Measurements from ENCODE around the gene ARHGEF38. TPM values are rescaled to one million over a fixed set of nuclear protein-coding genes. Genes with fewer than 3 reads are reported as not detected.

ARHGEF38 gene
- total RNA-seq, 1 donor from 2014 or later = not detected

DNA sequence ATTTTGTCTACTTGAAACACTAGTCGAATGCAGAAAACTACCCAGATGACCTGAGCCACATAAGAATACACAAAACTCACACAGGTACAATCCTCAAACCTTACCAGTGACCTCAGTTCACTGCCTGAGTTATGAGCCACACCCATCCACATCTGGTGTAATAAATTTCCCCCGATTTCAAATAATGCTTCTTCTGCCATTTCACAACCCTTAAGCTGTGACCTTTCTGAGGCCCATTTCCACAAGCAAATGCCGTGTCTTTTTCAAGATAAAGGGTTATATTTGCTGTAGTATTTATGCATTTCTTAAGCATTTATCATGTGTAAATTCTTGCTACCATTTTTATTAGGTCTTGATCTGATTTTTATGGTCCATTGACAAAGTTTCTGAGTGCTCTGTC lies 1.8 kb upstream of the ARHGEF38 start:
- DNase-seq = no peak
- intact Hi-C loops (cut with micrococcal nuclease) = no loop called here

DNA sequence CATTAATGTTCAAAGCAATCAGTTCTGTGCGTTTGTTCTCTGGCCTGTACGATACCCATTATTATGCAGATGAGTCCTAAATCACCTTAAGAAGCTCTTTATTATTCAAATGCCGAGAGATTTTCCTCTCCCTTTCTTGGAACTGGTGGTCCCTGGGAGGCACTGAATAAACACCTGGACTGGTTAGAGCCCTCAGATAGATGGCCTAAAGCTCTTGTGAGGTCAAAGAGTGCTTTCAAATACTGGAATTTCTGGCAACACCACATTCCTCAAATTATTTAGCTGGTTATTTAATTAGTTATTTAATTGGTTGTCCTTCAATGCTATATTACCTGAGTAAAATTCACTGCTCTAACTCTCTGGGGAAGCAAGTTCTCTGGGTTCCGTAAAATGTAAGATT lies 3.0 kb downstream of the ARHGEF38 start:
- DNase-seq (no peak), ATAC-seq (no peak)
- intact Hi-C loops (cut with micrococcal nuclease) = no loop called here

More for the DNA sequence above, 1.8 kb upstream of the ARHGEF38 start:
- no peak for ATAC-seq

- intact Hi-C loops (cut with micrococcal nuclease) = no loop called here
- DNase-seq (no peak), ATAC-seq (no peak)
Observed at GRCh38 chr4:105556206-105556605, 3.8 kb downstream of the ARHGEF38 start.

- intact Hi-C loops (cut with micrococcal nuclease) = no loop called here
- no peak for DNase-seq
- no peak for ATAC-seq
Observed at GRCh38 chr4:105558277-105558676, 5.9 kb downstream of the ARHGEF38 start.

DNA sequence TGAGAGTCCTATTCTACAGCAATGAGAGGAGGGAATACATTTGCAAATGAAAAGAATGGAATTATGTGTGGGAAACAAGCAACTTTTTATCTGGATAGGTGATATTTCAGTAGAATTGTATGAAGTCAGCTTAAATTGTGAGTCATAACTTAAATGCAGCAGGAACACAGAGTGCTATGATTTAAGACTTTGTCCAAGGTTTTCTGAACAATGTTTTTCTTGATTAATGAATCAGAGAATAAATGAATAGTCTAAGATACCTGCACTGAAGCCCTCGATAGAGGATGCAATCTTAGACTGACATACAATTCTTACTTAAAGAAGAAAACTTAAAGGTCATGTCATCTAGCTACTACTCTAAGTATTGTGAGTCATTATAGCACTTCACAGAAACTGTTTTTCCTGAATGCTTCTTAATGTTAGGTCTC lies 8.0 kb downstream of the ARHGEF38 start:
- intact Hi-C loops (cut with micrococcal nuclease) = no loop called here
- ATAC-seq = no peak
- no peak for DNase-seq

- DNase-seq (no peak), ATAC-seq (peak; percentile 37)
- intact Hi-C loops (cut with micrococcal nuclease) = no loop called here
Observed at GRCh38 chr4:105563352-105563751, 10.9 kb downstream of the ARHGEF38 start.

GRCh38 chr4:105568584-105568983 lies 16.2 kb downstream of the ARHGEF38 start:
- ATAC-seq = no peak
- DNase-seq = no peak
- intact Hi-C loops (cut with micrococcal nuclease) = no loop called here

DNA sequence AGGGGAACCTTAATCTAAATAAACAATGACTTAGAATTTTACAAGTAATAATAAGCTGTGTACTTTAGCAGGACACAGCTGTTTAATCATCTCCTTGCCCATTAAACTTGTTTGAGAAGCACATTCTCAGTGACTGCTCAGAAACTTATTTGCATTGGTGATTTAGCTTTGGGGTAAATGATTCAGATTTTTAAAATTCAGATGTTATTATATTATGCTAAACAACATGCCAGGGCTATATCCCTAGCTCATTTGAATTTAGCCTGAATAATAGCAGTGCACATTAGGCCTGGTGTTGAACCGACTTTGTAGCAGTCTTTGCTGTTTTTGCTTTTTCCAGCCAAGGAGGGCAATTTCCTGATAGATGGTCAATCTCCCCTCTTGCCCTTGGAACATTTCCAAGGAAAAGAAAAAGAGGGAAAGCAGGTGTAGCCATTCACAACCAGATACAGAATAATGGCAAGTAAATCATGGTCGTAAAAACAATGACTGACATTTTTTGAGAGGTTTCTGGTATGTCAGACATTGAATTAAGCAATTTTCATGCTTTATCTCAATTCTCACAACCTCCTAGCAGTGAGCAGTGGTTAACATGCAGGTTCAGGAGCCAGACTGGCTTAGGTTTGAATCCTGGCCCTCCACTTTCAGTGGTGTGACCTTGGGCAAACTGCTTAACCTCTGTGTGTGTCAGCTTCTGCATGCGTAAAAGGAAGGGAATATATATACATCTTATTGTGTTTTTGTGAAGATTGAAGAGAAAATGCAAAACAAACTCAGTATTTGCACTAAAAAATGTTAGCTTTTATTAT lies 16.8 kb downstream of the ARHGEF38 start:
- intact Hi-C loops (cut with micrococcal nuclease) = no loop called here
- peak; percentile 41 for ATAC-seq
- DNase-seq = no peak

DNA sequence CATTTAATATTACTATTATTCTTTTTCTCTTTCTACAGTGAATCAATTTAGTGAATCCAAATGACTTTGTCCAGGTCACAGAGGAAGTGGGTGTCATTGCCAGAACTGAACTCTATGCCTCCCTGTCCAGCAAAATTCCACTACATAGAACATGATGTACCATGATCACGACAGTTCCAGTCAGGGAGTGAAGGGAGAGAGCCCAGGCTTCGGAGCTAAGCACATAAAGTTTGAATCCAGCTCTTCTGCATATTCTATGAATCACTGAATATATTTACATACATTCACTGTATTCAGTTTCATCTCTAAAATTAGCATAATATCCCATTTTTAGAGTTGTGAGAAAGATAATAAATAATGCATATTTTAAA lies 17.4 kb downstream of the ARHGEF38 start:
- peak; percentile 94 for ATAC-seq
- intact Hi-C loops (cut with micrococcal nuclease) = no loop called here
- no peak for DNase-seq

GRCh38 chr4:105572296-105572695 lies 19.9 kb downstream of the ARHGEF38 start:
- ATAC-seq (no peak), DNase-seq (no peak)
- intact Hi-C loops (cut with micrococcal nuclease) = no loop called here

DNA sequence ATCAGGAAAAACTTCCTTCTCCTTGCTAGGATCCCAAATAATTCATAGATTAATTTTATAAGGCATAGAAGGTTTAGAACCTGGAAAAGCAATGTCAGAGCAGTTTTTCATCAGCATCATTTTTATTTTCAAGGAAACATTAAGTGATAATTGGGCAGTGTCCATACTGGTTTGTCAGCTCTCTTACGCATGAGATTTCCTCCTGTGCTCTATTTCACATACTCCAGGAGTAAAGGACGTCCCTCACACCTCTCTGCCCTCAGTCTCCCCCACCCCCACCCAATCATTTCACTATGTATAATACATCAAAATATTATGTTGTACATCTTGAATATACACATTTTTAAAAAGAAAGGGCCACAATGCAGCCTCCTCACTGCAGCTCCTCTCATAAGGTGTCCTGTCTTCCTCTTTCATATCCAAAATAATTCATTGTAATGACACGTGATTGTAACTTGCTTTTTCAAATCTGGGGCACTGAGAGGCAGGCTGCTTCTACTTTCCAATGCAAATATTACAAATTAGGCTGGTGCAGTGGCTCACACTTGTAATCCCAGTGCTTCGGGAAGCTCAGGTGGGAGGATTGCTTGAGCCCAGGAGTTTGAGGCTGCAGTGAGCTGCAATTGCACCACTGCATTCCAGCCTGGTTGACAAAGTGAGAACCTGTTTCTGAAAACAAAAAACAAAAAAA lies 34.4 kb downstream of the ARHGEF38 start:
- ATAC-seq (no peak), DNase-seq (no peak)
- intact Hi-C loops (cut with micrococcal nuclease) = no loop called here

GRCh38 chr4:105587841-105588240 lies 35.4 kb downstream of the ARHGEF38 start:
- ATAC-seq (no peak), DNase-seq (no peak)
- intact Hi-C loops (cut with micrococcal nuclease) = no loop called here

GRCh38 chr4:105588252-105588651 lies 35.8 kb downstream of the ARHGEF38 start:
- DNase-seq = no peak
- ATAC-seq = no peak
- intact Hi-C loops (cut with micrococcal nuclease) = no loop called here

DNA sequence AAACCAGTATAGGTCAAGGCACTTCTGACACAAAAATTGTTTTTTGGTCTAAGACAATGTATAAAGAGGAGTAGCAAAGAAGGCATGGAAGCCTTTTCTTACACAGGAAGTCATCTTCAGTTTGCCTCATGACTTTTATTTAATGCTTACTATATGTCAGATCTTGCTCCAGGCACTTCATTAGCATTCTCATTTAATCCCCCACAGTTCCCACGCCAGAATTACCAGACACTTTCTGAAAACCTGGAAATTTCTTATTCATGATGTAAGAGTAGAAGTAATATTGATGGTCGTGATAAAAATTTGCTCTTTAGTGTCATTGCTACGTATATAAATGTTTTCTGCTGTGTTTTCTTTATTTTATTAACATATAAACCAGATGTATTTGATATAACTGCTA lies 39.2 kb downstream of the ARHGEF38 start:
- ATAC-seq (no peak), DNase-seq (no peak)
- intact Hi-C loops (cut with micrococcal nuclease) = no loop called here

DNA sequence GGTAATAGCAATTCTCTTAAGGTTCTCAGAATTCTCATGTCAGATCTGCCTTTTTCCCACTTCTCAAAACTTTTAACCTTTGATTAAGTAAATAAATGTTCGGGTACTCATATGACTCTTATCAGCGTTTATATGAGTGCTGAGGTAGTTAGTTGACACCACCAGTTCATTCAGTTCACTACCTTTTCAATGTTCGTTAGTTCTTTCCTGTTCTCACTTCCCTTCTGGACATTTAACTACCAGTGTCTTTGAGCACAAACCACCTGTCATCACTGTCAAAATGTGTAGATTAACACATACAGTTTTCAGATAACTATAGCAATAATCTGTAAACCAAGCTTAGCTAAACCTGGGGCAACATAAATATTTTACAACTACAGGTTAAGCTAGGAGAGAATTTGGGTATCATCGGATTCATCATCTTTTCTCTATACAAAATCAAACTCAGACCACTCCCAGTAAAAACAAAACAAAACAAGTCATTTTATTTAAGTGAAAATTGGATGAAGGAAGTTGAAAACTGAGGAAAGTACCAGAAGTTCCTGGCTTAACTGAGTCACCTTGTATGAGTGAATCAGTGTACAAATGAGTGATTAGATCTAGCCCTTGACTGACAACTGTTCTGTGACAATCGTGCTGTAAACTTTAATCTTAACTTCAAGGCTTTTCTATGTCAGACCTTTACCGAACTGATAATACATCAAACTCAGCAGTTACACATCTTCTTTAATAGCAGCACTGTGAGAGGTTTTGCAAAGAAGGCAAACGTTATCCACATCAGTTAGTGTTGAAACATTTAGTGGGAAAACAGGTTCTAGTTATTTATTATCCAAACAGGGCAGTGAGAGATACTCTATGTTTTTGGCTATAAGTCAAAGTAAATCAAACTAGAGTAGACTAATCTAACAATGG lies 41.9 kb downstream of the ARHGEF38 start:
- intact Hi-C loops (cut with micrococcal nuclease) = no loop called here
- ATAC-seq = no peak
- DNase-seq = no peak

- ATAC-seq = no peak
- intact Hi-C loops (cut with micrococcal nuclease) = no loop called here
- DNase-seq = no peak
Observed at GRCh38 chr4:105596684-105597083, 44.3 kb downstream of the ARHGEF38 start.

DNA sequence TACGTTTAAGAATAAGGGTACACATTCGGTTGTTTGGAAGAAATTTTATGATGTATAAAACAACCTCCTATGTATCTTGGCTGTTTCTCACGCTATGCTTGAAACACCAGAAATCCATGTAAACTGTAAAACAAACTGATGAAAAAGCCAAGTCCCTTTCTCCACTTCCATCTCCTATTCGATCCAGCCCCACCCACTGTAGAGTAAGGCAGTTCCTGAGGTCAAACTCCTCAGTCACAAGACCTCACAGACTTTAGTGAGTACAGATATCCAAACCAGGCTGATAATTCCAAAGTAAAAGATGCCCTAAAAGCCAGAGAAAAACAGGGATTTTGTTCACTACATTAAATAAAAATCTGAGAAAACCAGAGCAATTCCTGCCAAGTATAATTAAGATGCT lies 45.6 kb downstream of the ARHGEF38 start:
- ATAC-seq = no peak
- intact Hi-C loops (cut with micrococcal nuclease) = no loop called here
- DNase-seq = no peak

DNA sequence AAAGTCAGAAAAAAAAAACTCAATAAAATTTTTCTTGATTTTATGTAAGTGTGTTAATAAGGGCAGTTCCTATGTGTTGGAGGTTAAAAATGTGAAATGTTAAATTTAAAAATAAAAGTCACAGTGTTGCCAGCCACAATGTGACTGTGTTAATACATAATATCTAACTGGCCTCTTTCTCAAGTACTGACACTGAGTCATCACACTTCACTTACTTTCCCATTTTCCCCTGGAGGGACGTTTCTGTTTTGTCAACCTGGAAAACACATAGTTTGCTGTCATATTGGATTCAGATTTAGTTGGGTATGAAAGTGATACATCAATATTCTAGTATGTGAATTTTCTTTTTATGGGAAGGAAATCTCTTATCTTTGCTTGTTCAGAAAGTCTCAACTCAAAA lies 46.4 kb downstream of the ARHGEF38 start:
- ATAC-seq = peak; percentile 56
- intact Hi-C loops (cut with micrococcal nuclease) = no loop called here
- DNase-seq = no peak

GRCh38 chr4:105599482-105599881 lies 47.1 kb downstream of the ARHGEF38 start:
- ATAC-seq (peak; percentile 65), DNase-seq (no peak)
- intact Hi-C loops (cut with micrococcal nuclease) = no loop called here

Measured in left ventricle myocardium superior (tissue), 1 donor.